Activated CD4-positive, alpha-beta T cell treated with anti-CD3 and anti-CD28 coated beads, Interleukin-2, amount 50 U/mL, for 24 hours (primary cell): ENCODE measurements around the gene EDDM3A.
"Not testable (repeated sequence)": the region's sequence is repeated elsewhere in the genome, so short reads cannot be mapped to it uniquely, and the experiment has no call there.

Source experiments
- DNase-seq, 2 donors: peaks; one replicate each; pipeline ENCODE4 v3.0.0-alpha.2; 2020; ENCODE audit warnings: low read depth in 1 of 2, low spot score in 1 of 2

EDDM3A gene

GRCh38 chr14:20732979-20733635, 12.6 kb upstream of the EDDM3A start:
- no peak for DNase-seq

GRCh38 chr14:20733684-20734429, 11.8 kb upstream of the EDDM3A start:
- no peak for DNase-seq

- no peak for DNase-seq
Measured at GRCh38 chr14:20734430-20734806, 11.3 kb upstream of the EDDM3A start.

GRCh38 chr14:20738292-20738691, 7.4 kb upstream of the EDDM3A start:
- not testable (repeated sequence) for DNase-seq

- no peak for DNase-seq
Measured at GRCh38 chr14:20742132-20742531, 3.6 kb upstream of the EDDM3A start.

GRCh38 chr14:20743556-20743955, 2.1 kb upstream of the EDDM3A start:
- DNase-seq = no peak

- DNase-seq = no peak
Measured at GRCh38 chr14:20746566-20746965, 879 bp downstream of the EDDM3A start.

- no peak for DNase-seq
Measured at GRCh38 chr14:20748439-20748838, 2.8 kb downstream of the EDDM3A start.

GRCh38 chr14:20750194-20750593, 4.5 kb downstream of the EDDM3A start:
- DNase-seq = no peak

- DNase-seq = no peak
Measured at GRCh38 chr14:20751963-20752562, 6.4 kb downstream of the EDDM3A start.

GRCh38 chr14:20754308-20754707, 8.6 kb downstream of the EDDM3A start:
- DNase-seq = no peak

- no peak for DNase-seq
Measured at GRCh38 chr14:20755037-20755436, 9.3 kb downstream of the EDDM3A start.

- DNase-seq = no peak
Measured at GRCh38 chr14:20757965-20758364, 12.3 kb downstream of the EDDM3A start.

- not testable (repeated sequence) for DNase-seq
Measured at GRCh38 chr14:20759465-20759864, 13.8 kb downstream of the EDDM3A start.

- DNase-seq = no peak
Measured at GRCh38 chr14:20760950-20761349, 15.3 kb downstream of the EDDM3A start.

- no peak for DNase-seq
Measured at GRCh38 chr14:20768593-20768892, 22.9 kb downstream of the EDDM3A start.

- no peak for DNase-seq
Measured at GRCh38 chr14:20769421-20769820, 23.7 kb downstream of the EDDM3A start.

GRCh38 chr14:20772650-20773049, 27.0 kb downstream of the EDDM3A start:
- no peak for DNase-seq

GRCh38 chr14:20774258-20774824, 28.7 kb downstream of the EDDM3A start:
- no peak for DNase-seq

- no peak for DNase-seq
Measured at GRCh38 chr14:20775043-20775442, 29.4 kb downstream of the EDDM3A start.

- no peak for DNase-seq
Measured at GRCh38 chr14:20775901-20776300, 30.2 kb downstream of the EDDM3A start.

- DNase-seq = no peak
Measured at GRCh38 chr14:20781803-20782202, 36.1 kb downstream of the EDDM3A start.
